Upper lobe of left lung (tissue), 6 donors: Measurements from ENCODE around the gene CPAMD8. TPM values are rescaled to one million over a fixed set of nuclear protein-coding genes. Genes with fewer than 3 reads are reported as not detected.

Source experiments
- ATAC-seq, 2 donors: fragments of 200-7000 bp; cut with Tn5 transposase; one replicate each; pipeline ENCODE4 v1.9.1; 2022; ENCODE audit warnings: mild to moderate bottlenecking in 2 of 2, moderate library complexity in 2 of 2; ENCODE audit not compliant: low FRiP score in 2 of 2
- DNase-seq, 2 donors: peaks; one replicate each; pipeline ENCODE4 v3.0.0-alpha.2; 2019 to 2020
- H3K27ac ChIP-seq, 4 donors: fragments of 200-600 bp; sonication (generic); one replicate each; pipeline ENCODE4 v1.5.1; 2016 to 2019
- H3K27me3 ChIP-seq, 4 donors: fragments of 200-600 bp; sonication (generic); one replicate each; pipeline ENCODE4 v1.5.1; 2017 to 2019
- H3K36me3 ChIP-seq, 4 donors: fragments of 200-600 bp; sonication (generic); one replicate each; pipeline ENCODE4 v1.5.1; 2016 to 2019
- H3K4me1 ChIP-seq, 4 donors: fragments of 200-600 bp; sonication (generic); one replicate each; pipeline ENCODE4 v1.5.1; 2018 to 2019
- H3K4me3 ChIP-seq, 4 donors: fragments of 200-600 bp; sonication (generic); one replicate each; pipeline ENCODE4 v1.5.1; 2017 to 2019; ENCODE audit warnings: mild to moderate bottlenecking in 2 of 4, moderate library complexity in 1 of 4
- H3K9me3 ChIP-seq, 4 donors: fragments of 200-600 bp; sonication (generic); one replicate each; pipeline ENCODE4 v1.5.1; 2018 to 2019
- CTCF ChIP-seq, 6 experiments: fragments of 450-650 bp in 4 of 6; fragments of 200-600 bp in 2 of 6; sonication (generic) in 2 of 6; IDR thresholded peaks; one replicate each; pipeline ENCODE4 v1.5.1; 2016 to 2019; ENCODE audit warnings: antibody characterized with exemption in 6 of 6
- EP300 ChIP-seq, 4 donors: sonication (generic); formaldehyde crosslinking; IDR thresholded peaks; one replicate each; pipeline ENCODE4 v1.5.1; 2017; ENCODE audit warnings: antibody characterized with exemption in 4 of 4, control low read depth in 2 of 4
- POLR2A ChIP-seq, 4 donors: fragments of 450-650 bp; IDR thresholded peaks; one replicate each; pipeline ENCODE4 v1.5.1; 2016 to 2017; ENCODE audit warnings: antibody characterized with exemption in 4 of 4, mild to moderate bottlenecking in 2 of 4
- POLR2AphosphoS5 ChIP-seq, 2 donors: sonication (generic); formaldehyde crosslinking; IDR thresholded peaks; one replicate each; pipeline ENCODE4 v1.5.1; 2017; ENCODE audit warnings: antibody characterized with exemption in 2 of 2
- WGBS, 2 donors: methylation state at CpG; one replicate each; pipeline ENCODE4 v1.1.5; 2017 to 2018; 5-methylcytosine and 5-hydroxymethylcytosine counted together
- total RNA-seq, 6 donors: library from RNA; depleted of rRNA in 4 of 6; stranded (reverse); fragments of >200 nt in 4 of 6; gene quantifications; one replicate each; pipeline versions ENCODE4 v1.1.0 to v1.2.1, GENCODE V29; 2016 to 2021
- donor health status: DM: no; HTN: no; CAD: no; lungs with moderate emphysema.
- donor health status: DM: no; HTN: yes; CAD: no; lungs with severe emphysema.

The CPAMD8 gene
- total RNA-seq, result 100 to 1,000 TPM in 1 of 6 donors, 10 to 100 TPM in 5; 35.8 to 262 (median 61.1) TPM

- WGBS, 2 donors, result 14 to 82% methylated on average over 2 to 15 of the region's 67 CpGs
- peaks cover 21 to 42% (median 25%) of the 10 kb centered on the region in 4 donors for H3K4me1 ChIP-seq
- no peaks in the 10 kb centered on the region for H3K27me3 ChIP-seq
- DNase-seq (peak; percentile 31 to 84), ATAC-seq (peak in 1 of 2 donors; percentile 4)
- peaks cover 0 to 17% (median 0%) of the 10 kb centered on the region in 4 donors for H3K9me3 ChIP-seq
- H3K4me3 ChIP-seq, result peak within 1 kb of the TSS; percentile 6 to 58 (median 54)
- H3K36me3 ChIP-seq, result no peaks in the 10 kb centered on the region
- peak within 1 kb of the TSS; percentile 32 to 77 (median 64) for H3K27ac ChIP-seq
- no peak for TF ChIP-seq POLR2AphosphoS5 (IDR thresholded peaks at IDR 0.05)
- TF ChIP-seq EP300 (IDR thresholded peaks at IDR 0.05), result no peak
- no peak for TF ChIP-seq POLR2A (IDR thresholded peaks at IDR 0.05)
- TF ChIP-seq CTCF (IDR thresholded peaks at IDR 0.05), result no peak
Measured at GRCh38 chr19:17026706-17027534, at the start of gene CPAMD8. CPAMD8 (minus strand) TSS chr19:17026810; CDS start chr19:17026642, 168 bp downstream.

DNA sequence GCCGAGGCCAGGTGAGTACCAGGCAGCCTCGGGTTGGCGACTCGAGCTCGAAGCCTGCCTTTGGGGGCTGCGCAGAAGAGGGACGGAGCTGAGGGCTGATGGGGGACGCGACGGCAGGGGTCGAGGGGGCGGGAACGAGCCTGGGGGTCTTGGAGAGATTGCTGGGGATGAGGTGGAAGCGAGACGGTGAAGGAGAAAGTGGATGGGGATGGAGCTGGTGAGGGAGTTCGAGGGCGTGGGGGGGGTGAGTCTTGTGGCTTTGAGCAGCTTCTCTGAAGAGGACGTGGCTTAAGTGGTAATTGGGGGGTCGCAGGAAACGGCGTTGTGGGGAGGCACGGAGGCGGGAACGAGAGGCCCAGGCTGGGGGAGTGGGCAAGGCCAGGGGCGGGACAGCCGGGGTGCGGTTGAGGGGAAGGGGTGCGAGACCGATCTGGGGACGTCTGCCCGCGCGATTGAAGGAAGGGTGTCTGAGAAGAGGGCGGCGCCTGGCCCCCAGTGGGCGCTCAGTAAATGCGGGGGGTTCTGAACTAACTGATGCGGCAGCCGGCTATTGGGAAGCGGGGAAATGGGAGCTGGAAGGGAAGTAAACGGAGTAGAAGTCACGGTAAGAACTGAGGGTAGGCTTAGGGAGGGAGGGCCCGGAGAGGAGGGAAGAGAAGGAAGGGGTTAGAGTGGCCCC is 49.4 kb upstream of the CPAMD8 start:
- H3K36me3 ChIP-seq, result peaks cover 0 to 6% (median 2%) of the 10 kb centered on the region in 4 donors
- peak overlapping the region; percentile 63 to 94 (median 80) for H3K4me3 ChIP-seq
- TF ChIP-seq POLR2AphosphoS5 (IDR thresholded peaks at IDR 0.05), result no peak
- TF ChIP-seq EP300 (IDR thresholded peaks at IDR 0.05), result no peak
- TF ChIP-seq POLR2A (IDR thresholded peaks at IDR 0.05), result no peak
- no peak for TF ChIP-seq CTCF (IDR thresholded peaks at IDR 0.05)
- no peaks in the 10 kb centered on the region for H3K27me3 ChIP-seq
- 0 to 1% methylated on average over 29 to 39 of the region's 43 CpGs for WGBS, 2 donors
- H3K4me1 ChIP-seq, result peaks cover 44 to 63% (median 47%) of the 10 kb centered on the region in 4 donors
- DNase-seq (peak; percentile 45 to 87), ATAC-seq (no peak)
- H3K27ac ChIP-seq, result peak overlapping the region; percentile 78 to 97 (median 88)
- H3K9me3 ChIP-seq, result no peaks in the 10 kb centered on the region

DNA sequence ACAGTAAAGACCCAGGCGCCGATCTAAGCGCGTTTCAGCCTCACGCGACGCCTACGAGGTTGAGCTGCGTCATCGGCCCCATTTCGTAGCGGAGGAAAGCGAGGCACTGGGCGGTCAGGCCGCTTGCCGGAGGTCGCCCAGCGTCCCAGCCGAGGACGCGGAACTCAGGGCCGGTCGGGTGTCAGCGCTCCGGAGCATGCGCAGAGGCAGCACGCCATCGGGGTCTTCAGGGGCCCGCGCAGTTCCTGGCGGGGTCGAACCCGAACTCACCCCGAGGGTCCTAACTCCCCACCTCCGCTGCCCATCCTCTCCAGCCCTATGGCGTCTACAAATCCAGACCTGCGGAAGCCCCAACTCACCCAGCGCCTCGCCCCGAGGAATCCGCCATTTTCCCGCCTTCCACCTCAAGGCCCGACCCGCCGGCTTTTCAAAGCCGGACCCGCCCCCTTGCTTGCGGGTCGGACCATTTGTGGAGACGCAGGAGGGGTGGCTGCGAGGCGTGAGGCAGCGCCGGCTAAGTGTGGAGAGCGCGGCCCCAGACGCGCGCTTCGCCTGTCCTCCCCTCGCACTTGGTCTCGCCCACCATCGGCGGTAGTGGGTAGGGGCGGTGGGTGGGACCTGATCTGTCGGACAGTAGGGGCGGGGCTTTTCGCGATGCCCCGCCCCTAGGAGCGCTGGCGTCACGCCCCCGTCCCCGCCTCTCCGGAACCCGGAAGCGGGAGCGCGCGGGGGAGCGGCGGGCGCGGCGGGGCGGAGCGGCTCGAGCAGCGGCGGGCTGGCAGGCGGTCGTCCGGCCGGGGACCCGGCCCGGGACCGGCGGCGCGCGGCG is 48.6 kb upstream of the CPAMD8 start, which contains the start of the genes HAUS8 and MYO9B:
Gene HAUS8, minus strand, starts transcription at position 418 of the 829 bp plus-strand sequence. Its CDS starts 30 bp downstream, at position 388.
Gene MYO9B, plus strand, starts transcription at position 743 of the 829 bp plus-strand sequence. CDS start 25,941 bp downstream, outside the sequence.
- peak; percentile 95 to 99 for ATAC-seq
- Histone ChIP-seq H3K4me3 (peak within 1 kb of the TSS; percentile 67 to 96 (median 93)), H3K27me3 (no peaks in the 10 kb centered on the region), H3K9me3 (no peaks in the 10 kb centered on the region), H3K27ac (peak within 1 kb of the TSS; percentile 82 to 97 (median 89)), H3K4me1 (peaks cover 42 to 56% (median 46%) of the 10 kb centered on the region in 4 donors), H3K36me3 (peaks cover 0 to 8% (median 2%) of the 10 kb centered on the region in 4 donors)
- WGBS, 2 donors, result 0% methylated on average over 17 to 84 of the region's 103 CpGs
- TF ChIP-seq POLR2AphosphoS5 (IDR thresholded peaks at IDR 0.05) (peak; percentile 89 to 91), POLR2A (IDR thresholded peaks at IDR 0.05) (peak in 2 of 4 donors; percentile 33 to 76), CTCF (IDR thresholded peaks at IDR 0.05) (peak in 1 of 6 experiments; percentile 21), EP300 (IDR thresholded peaks at IDR 0.05) (peak in 1 of 4 donors; percentile 78)
- peak; percentile 98 to 99 for DNase-seq

GRCh38 chr19:17074634-17075034 is 48.0 kb upstream of the CPAMD8 start:
- ATAC-seq (no peak), DNase-seq (no peak)
- Histone ChIP-seq H3K27me3 (no peaks in the 10 kb centered on the region), H3K9me3 (no peaks in the 10 kb centered on the region), H3K4me3 (peak overlapping the region; percentile 67 to 96 (median 93)), H3K4me1 (peaks cover 39 to 50% (median 42%) of the 10 kb centered on the region in 4 donors), H3K36me3 (peaks cover 0 to 8% (median 2%) of the 10 kb centered on the region in 4 donors), H3K27ac (peak overlapping the region; percentile 73 to 97 (median 89))
- WGBS, 2 donors, result 11 to 19% methylated on average over 7 to 11 of the region's 11 CpGs
- TF ChIP-seq POLR2A (IDR thresholded peaks at IDR 0.05), result no peak
- TF ChIP-seq POLR2AphosphoS5 (IDR thresholded peaks at IDR 0.05), result no peak
- TF ChIP-seq CTCF (IDR thresholded peaks at IDR 0.05), result no peak
- TF ChIP-seq EP300 (IDR thresholded peaks at IDR 0.05), result no peak
